Hair follicular keratinocyte (primary cell): Measurements from ENCODE around the gene RAD18. TPM values are rescaled to one million over a fixed set of nuclear protein-coding genes. Genes with fewer than 3 reads are reported as not detected.

Source experiments
- total RNA-seq: library from RNA; depleted of rRNA; stranded (reverse); fragments of >200 nt; gene quantifications from 2 replicates; pipeline ENCODE4 v1.2.3, GENCODE V29; 2015

The RAD18 gene
- 6.6 and 11.8 TPM in 2 replicates for total RNA-seq

GRCh38 chr3:8963137-8963853 is at the start of gene RAD18:
Gene RAD18, minus strand, starts transcription at chr3:8963472. Its CDS starts 87 bp downstream, at chr3:8963385.

Other genes with a start within 250 kb of the RAD18 start
- not detected in 2 replicates for gene CAV3, start 229.7 kb downstream of the RAD18 start, total RNA-seq
- gene OXTR, start 193.9 kb downstream of the RAD18 start, total RNA-seq: 0.16 and 0.61 TPM in 2 replicates